ENCODE results near the gene ESAM. TPM values are rescaled to one million over a fixed set of nuclear protein-coding genes. Genes with fewer than 3 reads are reported as not detected.

Gene ESAM
- 0.06 and 0.10 TPM in 2 replicates for polyA plus RNA-seq (2011; rRNA removed)
- 0.13 TPM in 1 of 2 replicates, not detected in the other for polyA minus RNA-seq (2011; rRNA and poly(A)+ RNA removed)

- ChIA-PET CTCF (interaction anchor here (0.7 to 6.1 kb wide), 18 partner anchors 9 to 119 kb away, joined by 3 to 93 read pairs (median 10); partner anchors contain the start of genes NRGN and VSIG2), POLR2A (no interaction called here)
- no peak for DNase-seq (ENCODE audit: low read depth, low spot score)
- Histone ChIP-seq H3K27me3 (ENCODE audit: control insufficient read depth, insufficient read depth, low read length) (peaks cover 24% of the 10 kb centered on the region), H3K9me3 (ENCODE audit: control insufficient read depth, insufficient read depth, low read length) (peaks cover 6% of the 10 kb centered on the region; the same call in 1 of the 2 replicates), H3K4me3 (ENCODE audit: low read depth, low read length) (peak within 1 kb of the TSS; percentile 57), H3K27ac (ENCODE audit: low read depth, low read length) (no peak within 1 kb of the TSS)
- TF ChIP-seq CTCF (IDR thresholded peaks at IDR 0.05; ENCODE audit: low read depth, low read length): no peak
Observed at GRCh38 chr11:124762105-124762623, at the start of gene ESAM. Gene ESAM, minus strand, starts transcription at chr11:124762290. Its CDS starts 136 bp downstream, at chr11:124762154.

GRCh38 chr11:124811399-124812125, 49.5 kb upstream of the ESAM start:
- CTCF ChIA-PET: interaction anchor here (0.6 to 4.0 kb wide), 3 partner anchors 18 to 95 kb away, joined by 4 to 34 read pairs (median 5); no protein-coding TSS in a partner anchor
- POLR2A ChIA-PET: no interaction called here
- no peak overlapping the region for H3K4me3 ChIP-seq (ENCODE audit: low read depth, low read length)
- no peak for TF ChIP-seq CTCF (IDR thresholded peaks at IDR 0.05; ENCODE audit: low read depth, low read length)
- H3K9me3 ChIP-seq (ENCODE audit: control insufficient read depth, insufficient read depth, low read length): no peaks in the 10 kb centered on the region
- H3K27ac ChIP-seq (ENCODE audit: low read depth, low read length): no peak overlapping the region
- DNase-seq (ENCODE audit: low read depth, low spot score): no peak
- H3K27me3 ChIP-seq (ENCODE audit: control insufficient read depth, insufficient read depth, low read length): peaks cover 2% of the 10 kb centered on the region

DNA sequence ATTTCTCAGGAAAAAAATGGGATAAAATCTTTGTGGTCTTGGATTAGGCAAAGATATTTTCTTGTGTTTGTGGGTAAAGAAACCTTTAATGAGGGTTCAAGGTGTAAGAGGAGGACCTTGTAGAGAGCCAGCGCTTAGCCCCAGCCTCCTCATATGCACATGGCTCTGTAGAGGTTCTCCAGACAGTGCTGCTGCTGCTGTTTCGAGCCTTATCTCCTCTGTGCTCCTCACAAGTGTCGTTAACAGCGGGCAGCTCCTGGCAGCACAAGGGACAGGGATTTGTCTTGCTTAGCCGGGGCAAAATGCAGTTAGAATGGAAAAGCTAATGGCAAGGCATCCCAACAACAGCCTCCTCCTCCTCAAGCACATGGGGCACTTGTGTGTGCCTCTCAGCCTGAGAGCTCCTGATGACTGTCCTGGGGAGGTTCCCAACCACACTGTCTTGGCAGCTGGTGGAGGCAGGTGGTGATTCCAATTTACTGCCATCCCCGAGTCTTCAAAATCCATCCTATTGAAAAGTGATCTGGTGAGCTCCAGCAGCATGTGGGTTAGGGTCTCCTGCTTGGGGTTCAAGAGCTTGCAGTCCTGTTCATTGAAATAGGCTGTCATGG, 45.7 kb upstream of the ESAM start:
- no peak for TF ChIP-seq CTCF (IDR thresholded peaks at IDR 0.05; ENCODE audit: low read depth, low read length)
- no peak for DNase-seq (ENCODE audit: low read depth, low spot score)
- Histone ChIP-seq H3K27me3 (ENCODE audit: control insufficient read depth, insufficient read depth, low read length) (peaks cover 2% of the 10 kb centered on the region), H3K9me3 (ENCODE audit: control insufficient read depth, insufficient read depth, low read length) (no peaks in the 10 kb centered on the region), H3K4me3 (ENCODE audit: low read depth, low read length) (no peak overlapping the region), H3K27ac (ENCODE audit: low read depth, low read length) (no peak overlapping the region)
- ChIA-PET CTCF (interaction anchor here (1.1 kb wide), 1 partner anchor 45 kb away, joined by 5 read pairs; no protein-coding TSS in a partner anchor), POLR2A (no interaction called here)

DNA sequence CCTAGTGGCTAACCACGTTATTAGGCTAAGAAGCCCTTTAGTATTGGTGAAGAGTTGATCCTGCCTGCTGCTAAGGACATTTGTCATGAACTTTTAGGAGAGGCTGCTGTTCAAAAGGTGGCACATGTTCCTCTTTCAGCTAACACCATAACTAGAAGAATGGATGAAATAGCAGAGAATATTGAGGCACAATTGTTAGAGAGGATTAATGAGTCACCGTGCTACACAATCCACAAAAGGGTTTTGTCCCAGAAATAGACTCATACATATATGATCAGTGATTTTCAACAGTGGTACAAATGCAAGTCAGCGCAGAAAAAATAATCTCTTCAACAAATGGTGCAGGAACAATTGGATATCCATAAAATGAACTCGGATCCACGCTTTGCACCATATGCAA, 45.1 kb upstream of the ESAM start:
- no peak for TF ChIP-seq CTCF (IDR thresholded peaks at IDR 0.05; ENCODE audit: low read depth, low read length)
- ChIA-PET POLR2A (no interaction called here), CTCF (no interaction called here)
- H3K27ac ChIP-seq (ENCODE audit: low read depth, low read length): no peak overlapping the region
- H3K4me3 ChIP-seq (ENCODE audit: low read depth, low read length): no peak overlapping the region
- no peaks in the 10 kb centered on the region for H3K27me3 ChIP-seq (ENCODE audit: control insufficient read depth, insufficient read depth, low read length)
- H3K9me3 ChIP-seq (ENCODE audit: control insufficient read depth, insufficient read depth, low read length): no peaks in the 10 kb centered on the region
- DNase-seq (ENCODE audit: low read depth, low spot score): no peak

- TF ChIP-seq CTCF (IDR thresholded peaks at IDR 0.05; ENCODE audit: low read depth, low read length): no peak
- ChIA-PET CTCF (interaction anchor here (1.3 to 1.9 kb wide), 3 partner anchors 11 to 160 kb away, joined by 4 to 16 read pairs (median 6); no protein-coding TSS in a partner anchor), POLR2A (no interaction called here)
- no peak for DNase-seq (ENCODE audit: low read depth, low spot score)
- Histone ChIP-seq H3K9me3 (ENCODE audit: control insufficient read depth, insufficient read depth, low read length) (no peaks in the 10 kb centered on the region), H3K27me3 (ENCODE audit: control insufficient read depth, insufficient read depth, low read length) (no peaks in the 10 kb centered on the region), H3K4me3 (ENCODE audit: low read depth, low read length) (no peak overlapping the region), H3K27ac (ENCODE audit: low read depth, low read length) (no peak overlapping the region)
Observed at GRCh38 chr11:124804884-124805283, 42.8 kb upstream of the ESAM start.

All from AG04450 (cell line).